H1 (cell line): Measurements from ENCODE around the gene CNKSR2. TPM values are rescaled to one million over a fixed set of nuclear protein-coding genes. Genes with fewer than 3 reads are reported as not detected.
A peak's percentile ranks its signal among the peaks of the same experiment; 100 is the strongest.

Experiments used
- CTCF ChIA-PET: fragments of 300-600 bp; sonication (Branson Sonifier 250); formaldehyde crosslinking; loops from one replicate; lab custom pipeline; 2021; ENCODE audit not compliant: partially characterized antibody; lab: Charles Lee
- POLR2A ChIA-PET: fragments of 300-600 bp; sonication (Branson Sonifier 250); formaldehyde crosslinking; loops from one replicate; lab custom pipeline; 2021; ENCODE audit warnings: inconsistent platforms; ENCODE audit not compliant: partially characterized antibody; lab: Charles Lee
- DNase-seq, 2 experiments: peaks; one replicate each; pipeline versions ENCODE4 v3.0.0 to v3.0.0-alpha.2; 2010 to 2022; ENCODE audit warnings: low spot score in 2 of 2, low read depth in 1 of 2, mixed read lengths in 1 of 2
- FAIRE-seq: peaks from 2 replicates; lab custom pipeline; 2011; peaks lifted over from hg19 to GRCh38; lab: Jason Lieb, UNC
- H2AFZ ChIP-seq: 2 replicates; pipeline ENCODE4 v1.8.1; 2012; ENCODE audit warnings: low read length, inconsistent platforms
- H2AK5ac ChIP-seq: 2 replicates; pipeline ENCODE4 v1.6.1; 2013; ENCODE audit warnings: low read depth, low read length
- H2BK120ac ChIP-seq: replicated peaks from 2 replicates; pipeline ENCODE3; 2013; ENCODE audit warnings: low read depth, low read length, inconsistent platforms
- H2BK12ac ChIP-seq: 2 replicates; pipeline ENCODE4 v1.6.1; 2013; ENCODE audit warnings: low read depth, low read length
- H2BK15ac ChIP-seq: 2 replicates; pipeline ENCODE4 v1.6.1; 2013; ENCODE audit warnings: low read length
- H2BK20ac ChIP-seq: 2 replicates; pipeline ENCODE4 v1.6.1; 2013; ENCODE audit warnings: low read length
- H2BK5ac ChIP-seq: 2 replicates; pipeline ENCODE4 v1.6.1; 2013; ENCODE audit warnings: low read depth, low read length
- H3K14ac ChIP-seq: 2 replicates; pipeline ENCODE4 v1.6.1; 2013; ENCODE audit warnings: inconsistent platforms; ENCODE audit not compliant: insufficient read length
- H3K18ac ChIP-seq: 2 replicates; pipeline ENCODE4 v1.6.1; 2013; ENCODE audit warnings: low read length; ENCODE audit errors: extremely low read depth
- H3K23ac ChIP-seq: 2 replicates; pipeline ENCODE4 v1.6.1; 2013; ENCODE audit warnings: inconsistent platforms; ENCODE audit not compliant: insufficient read length
- H3K23me2 ChIP-seq: 2 replicates; pipeline ENCODE4 v1.6.1; 2013; ENCODE audit warnings: low read depth, low read length
- H3K27ac ChIP-seq: 2 replicates; pipeline ENCODE4 v1.6.1; 2011; ENCODE audit warnings: low read depth, low read length, inconsistent platforms
- H3K27me3 ChIP-seq, 4 experiments: replicated peaks in 1 of 4; 1 replicate in 1 of 4; 2 replicates in 3 of 4; pipeline versions ENCODE4 v1.6.1 to v1.8.1; 2011 to 2013; ENCODE audit warnings: low read length in 3 of 4, mild to moderate bottlenecking in 3 of 4, inconsistent platforms in 2 of 4, mixed read lengths in 2 of 4, moderate library complexity in 1 of 4; ENCODE audit not compliant: control insufficient read depth in 3 of 4, insufficient read depth in 3 of 4; ENCODE audit errors: extremely low read depth in 1 of 4
- H3K36me3 ChIP-seq, 4 experiments: 2 replicates each; pipeline versions ENCODE4 v1.6.1 to v1.8.1; 2011 to 2013; ENCODE audit warnings: mild to moderate bottlenecking in 4 of 4, low read length in 3 of 4, moderate library complexity in 2 of 4, control low read depth in 1 of 4, inconsistent platforms in 1 of 4; ENCODE audit not compliant: insufficient read depth in 4 of 4, control insufficient read depth in 2 of 4
- H3K4ac ChIP-seq: replicated peaks from 2 replicates; pipeline ENCODE3; 2013; ENCODE audit warnings: low read length, low read depth, mixed read lengths, inconsistent platforms; ENCODE audit not compliant: insufficient read length
- H3K4me1 ChIP-seq, 4 experiments: replicated peaks in 1 of 4; 1 replicate in 1 of 4; 2 replicates in 3 of 4; pipeline versions ENCODE4 v1.6.1 to v1.8.1; 2011 to 2013; ENCODE audit warnings: low read length in 3 of 4, inconsistent platforms in 2 of 4, mixed read lengths in 1 of 4; ENCODE audit not compliant: insufficient read depth in 4 of 4, control insufficient read depth in 3 of 4
- H3K4me2 ChIP-seq, 2 experiments: 2 replicates each; pipeline versions ENCODE4 v1.6.1 to v1.8.1; 2011 to 2013; ENCODE audit warnings: low read depth in 2 of 2, low read length in 2 of 2, control low read depth in 1 of 2, inconsistent platforms in 1 of 2, mild to moderate bottlenecking in 1 of 2; ENCODE audit not compliant: insufficient read depth in 1 of 2
- H3K4me3 ChIP-seq, 4 experiments: fragments of 200-600, 300-600 bp in 1 of 4; sonication (generic), shearing (Covaris generic), sonication (Bioruptor Twin) in 1 of 4; 2 replicates each; pipeline versions ENCODE4 v1.5.1 to v1.8.1; 2011 to 2016; ENCODE audit warnings: low read length in 4 of 4, low read depth in 3 of 4, control low read depth in 2 of 4, inconsistent platforms in 2 of 4, mild to moderate bottlenecking in 2 of 4, mixed read lengths in 1 of 4, moderate library complexity in 1 of 4; ENCODE audit not compliant: insufficient read depth in 2 of 4; ENCODE audit errors: extremely low read depth in 1 of 4
- H3K56ac ChIP-seq: replicated peaks from 2 replicates; pipeline ENCODE3; 2013; ENCODE audit warnings: low read depth, mild to moderate bottlenecking, mixed read lengths, low read length, inconsistent platforms; ENCODE audit not compliant: insufficient read length
- H3K79me1 ChIP-seq: 2 replicates; pipeline ENCODE4 v1.6.1; 2013; ENCODE audit warnings: low read depth, low read length, control low read depth
- H3K79me2 ChIP-seq, 2 experiments: 2 replicates each; pipeline versions ENCODE4 v1.6.1 to v1.8.1; 2012 to 2013; ENCODE audit warnings: low read length in 2 of 2, mild to moderate bottlenecking in 2 of 2, inconsistent platforms in 1 of 2; ENCODE audit not compliant: insufficient read depth in 2 of 2, control insufficient read depth in 1 of 2
- H3K9ac ChIP-seq, 4 experiments: replicated peaks in 1 of 4; 1 replicate in 1 of 4; 2 replicates in 3 of 4; pipeline versions ENCODE4 v1.6.1 to v1.8.1; 2011 to 2013; ENCODE audit warnings: low read depth in 3 of 4, low read length in 3 of 4, control low read depth in 2 of 4, mild to moderate bottlenecking in 2 of 4, moderate library complexity in 2 of 4, inconsistent platforms in 1 of 4; ENCODE audit errors: extremely low read depth in 1 of 4
- H3K9me3 ChIP-seq, 2 experiments: 2 replicates each; pipeline versions ENCODE4 v1.6.1 to v1.8.1; 2012 to 2013; ENCODE audit warnings: mild to moderate bottlenecking in 2 of 2, moderate library complexity in 2 of 2, control low read depth in 1 of 2, inconsistent platforms in 1 of 2, low read depth in 1 of 2, low read length in 1 of 2, mixed read lengths in 1 of 2; ENCODE audit not compliant: insufficient read depth in 2 of 2
- H4K20me1 ChIP-seq, 2 experiments: replicated peaks in 1 of 2; 2 replicates each; pipeline versions ENCODE3 to v1.8.1; 2011 to 2013; ENCODE audit warnings: inconsistent platforms in 2 of 2, low read length in 2 of 2, mild to moderate bottlenecking in 1 of 2; ENCODE audit not compliant: insufficient read depth in 2 of 2, control insufficient read depth in 1 of 2
- H4K5ac ChIP-seq: 2 replicates; pipeline ENCODE4 v1.6.1; 2013; ENCODE audit warnings: low read length, low read depth, mixed read lengths, inconsistent platforms; ENCODE audit not compliant: insufficient read length
- H4K8ac ChIP-seq: 2 replicates; pipeline ENCODE4 v1.8.0; 2013; ENCODE audit warnings: mild to moderate bottlenecking, moderate library complexity, low read length, inconsistent platforms; ENCODE audit not compliant: insufficient read depth; ENCODE audit errors: extremely low read depth
- H4K91ac ChIP-seq: replicated peaks from 2 replicates; pipeline ENCODE3; 2013; ENCODE audit warnings: low read length, mixed read lengths, inconsistent platforms; ENCODE audit not compliant: insufficient read length
- ASH2L ChIP-seq: fragments of 200-600, 300-600 bp; sonication (generic); IDR thresholded peaks from one replicate; pipeline ENCODE4 v1.7.1; 2017; ENCODE audit warnings: low read length
- BACH1 ChIP-seq: IDR thresholded peaks from 2 replicates; pipeline ENCODE4 v1.6.1; 2012; ENCODE audit warnings: low read length, improper control_type of control experiment
- BRCA1 ChIP-seq: IDR thresholded peaks from 2 replicates; pipeline ENCODE4 v1.6.1; 2012; ENCODE audit warnings: low read depth, low read length, improper control_type of control experiment
- CBX8 ChIP-seq: fragments of 300-800, 300-1000 bp; sonication (generic); IDR thresholded peaks from 2 replicates; pipeline ENCODE4 v1.7.1; 2016; ENCODE audit warnings: low read depth, low read length, borderline replicate concordance
- FOSL1 ChIP-seq: IDR thresholded peaks from 2 replicates; pipeline ENCODE4 v1.6.1; 2011; ENCODE audit warnings: mild to moderate bottlenecking, low read depth, low read length, moderate library complexity; ENCODE audit not compliant: insufficient read depth
- HDAC2 ChIP-seq, 2 experiments: fragments of 300-600 bp in 1 of 2; sonication (generic) in 1 of 2; IDR thresholded peaks; 2 replicates each; pipeline ENCODE4 v1.6.1; 2011 to 2012; ENCODE audit warnings: low read depth in 2 of 2, low read length in 2 of 2, mild to moderate bottlenecking in 2 of 2, moderate library complexity in 2 of 2, borderline replicate concordance in 1 of 2, inconsistent platforms in 1 of 2
- HDAC6 ChIP-seq: IDR thresholded peaks from one replicate; pipeline ENCODE4 v1.7.1; 2012; ENCODE audit warnings: low read depth, mild to moderate bottlenecking, inconsistent platforms, low read length, moderate library complexity
- JUN ChIP-seq: IDR thresholded peaks from 2 replicates; pipeline ENCODE4 v1.6.1; 2011; ENCODE audit warnings: low read depth, mild to moderate bottlenecking, improper control_type of control experiment, low read length
- KDM5A ChIP-seq: fragments of 200-600 bp; IDR thresholded peaks from 2 replicates; pipeline ENCODE4 v1.7.1; 2012; ENCODE audit warnings: mild to moderate bottlenecking, low read length, inconsistent platforms, mixed read lengths
- NRF1 ChIP-seq: IDR thresholded peaks from 2 replicates; pipeline ENCODE4 v1.6.1; 2011; ENCODE audit warnings: mild to moderate bottlenecking, low read depth, low read length, improper control_type of control experiment
- POU5F1 ChIP-seq: IDR thresholded peaks from 2 replicates; pipeline ENCODE4 v1.6.1; 2011; ENCODE audit warnings: low read depth, mild to moderate bottlenecking, low read length, moderate library complexity
- SIRT6 ChIP-seq: IDR thresholded peaks from one replicate; pipeline ENCODE4 v1.7.1; 2012; ENCODE audit warnings: low read length, inconsistent platforms
- WGBS, 2 experiments: shearing (Covaris generic) in 1 of 2; methylation state at CpG; one replicate each; pipeline versions ENCODE4 v1.1.6 to v1.1.7; 2013 to 2015; ENCODE audit warnings: low lambda C conversion rate in 2 of 2, mixed read lengths in 2 of 2, inconsistent platforms in 1 of 2, low coverage in 1 of 2, missing lambda C conversion rate in 1 of 2; ENCODE audit not compliant: insufficient replicate concordance in 2 of 2, insufficient coverage in 1 of 2, insufficient read length in 1 of 2; ENCODE audit errors: extremely low coverage in 1 of 2, missing lambda C conversion rate in 1 of 2; 5-methylcytosine and 5-hydroxymethylcytosine counted together
- polyA plus RNA-seq, 7 experiments: library from polyadenylated mRNA; depleted of rRNA in 3 of 7; stranded (reverse) in 5 of 7; unstranded in 2 of 7; fragments of >200 nt in 5 of 7; fragments of 200-250 nt in 2 of 7; gene quantifications; 1 replicate in 5 of 7; 2 replicates in 1 of 7; 4 replicates in 1 of 7; pipeline versions ENCODE4 v1.2.1 to v1.2.3, GENCODE V29; 2011 to 2013; ENCODE audit warnings: missing spikeins in 2 of 7, mixed read lengths in 2 of 7
- total RNA-seq: library from RNA; stranded (reverse); fragmentation: NEBNext Ultra II Directional; extraction: Animal tissue kit (Norgen Biotek cat#: 25700); gene quantifications from 2 replicates; pipeline ENCODE4 v1.2.1, GENCODE V29; 2021

CNKSR2 gene
- total and polyA plus RNA-seq, 2 of the 8 experiments (the other 6 are each of a cell fraction or from before 2014, with no cell fraction given) = 5.5 to 16.3 TPM

DNA sequence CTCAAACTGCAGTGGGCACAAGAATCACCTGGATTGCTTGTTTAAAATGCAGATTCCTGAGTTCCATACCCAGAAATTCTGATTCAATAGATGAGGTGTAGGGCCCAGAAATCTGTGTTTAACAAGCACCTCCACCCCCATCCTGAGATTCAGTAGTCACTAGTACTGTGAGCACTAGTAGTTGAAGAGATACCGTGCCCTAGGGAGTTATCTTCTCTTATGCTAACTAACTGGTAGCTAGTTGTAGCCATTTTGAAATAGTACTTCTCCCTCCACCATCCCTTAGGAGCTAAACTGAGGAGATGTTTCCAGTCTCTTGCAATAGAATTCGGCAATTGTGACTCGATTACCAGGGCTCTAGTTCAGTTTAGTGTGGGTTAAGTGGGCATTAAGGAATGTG is 265.6 kb downstream of the CNKSR2 start:
- no peak overlapping the region for H2BK120ac ChIP-seq
- H3K9ac ChIP-seq = no peak overlapping the region
- H4K91ac ChIP-seq = no peak overlapping the region
- no peak overlapping the region; the same call in 1 of the 2 replicates for H3K18ac ChIP-seq
- DNase-seq = no peak
- FAIRE-seq = peak; percentile 7
- H3K36me3 ChIP-seq = no peaks in the 10 kb centered on the region; a peak in 1 of 8 replicates
- no peak overlapping the region for H3K56ac ChIP-seq
- no peak overlapping the region for H3K4me3 ChIP-seq
- TF ChIP-seq NRF1 (no peak), HDAC6 (no peak), FOSL1 (no peak), ASH2L (no peak), BACH1 (no peak), JUN (no peak), KDM5A (no peak), POU5F1 (no peak), CBX8 (no peak), HDAC2 (IDR thresholded peaks at IDR 0.05; ENCODE audit: borderline replicate concordance in 1 of 2, low read depth in 2 of 2, low read length in 2 of 2) (no peak), BRCA1 (no peak), SIRT6 (no peak)
- H2AFZ ChIP-seq = no peak overlapping the region
- H3K23ac ChIP-seq = no peak overlapping the region
- H2AK5ac ChIP-seq = no peak overlapping the region
- no peak overlapping the region for H2BK12ac ChIP-seq
- no peaks in the 10 kb centered on the region for H3K27me3 ChIP-seq
- POLR2A ChIA-PET = no interaction called here
- no peaks in the 10 kb centered on the region for H3K9me3 ChIP-seq
- CTCF ChIA-PET = no interaction called here
- H3K79me2 ChIP-seq = no peaks in the 10 kb centered on the region
- H3K23me2 ChIP-seq = no peaks in the 10 kb centered on the region
- no peak overlapping the region for H4K5ac ChIP-seq
- no peak overlapping the region for H3K4ac ChIP-seq
- 67% methylated on average over 3 of the region's 3 CpGs; no CpG with 5 or more reads in 1 of the 2 experiments for WGBS, 2 experiments
- H4K20me1 ChIP-seq = no peaks in the 10 kb centered on the region
- H3K14ac ChIP-seq = no peak overlapping the region
- 0 out of 7 replicates have a peak, but pooled peaks cover 0 to 2% (median 0%) of the 10 kb centered on the region in 4 experiments for H3K4me1 ChIP-seq
- H2BK20ac ChIP-seq = no peak overlapping the region
- H3K27ac ChIP-seq = no peak overlapping the region
- no peak overlapping the region for H2BK5ac ChIP-seq
- no peak overlapping the region for H2BK15ac ChIP-seq
- H3K4me2 ChIP-seq = no peak overlapping the region
- no peaks in the 10 kb centered on the region for H3K79me1 ChIP-seq
- H4K8ac ChIP-seq = no peak overlapping the region
